ENCODE results near the gene CFAP299.
"Not testable (repeated sequence)": the region's sequence is repeated elsewhere in the genome, so short reads cannot be mapped to it uniquely, and the experiment has no call there.

The CFAP299 gene

DNA sequence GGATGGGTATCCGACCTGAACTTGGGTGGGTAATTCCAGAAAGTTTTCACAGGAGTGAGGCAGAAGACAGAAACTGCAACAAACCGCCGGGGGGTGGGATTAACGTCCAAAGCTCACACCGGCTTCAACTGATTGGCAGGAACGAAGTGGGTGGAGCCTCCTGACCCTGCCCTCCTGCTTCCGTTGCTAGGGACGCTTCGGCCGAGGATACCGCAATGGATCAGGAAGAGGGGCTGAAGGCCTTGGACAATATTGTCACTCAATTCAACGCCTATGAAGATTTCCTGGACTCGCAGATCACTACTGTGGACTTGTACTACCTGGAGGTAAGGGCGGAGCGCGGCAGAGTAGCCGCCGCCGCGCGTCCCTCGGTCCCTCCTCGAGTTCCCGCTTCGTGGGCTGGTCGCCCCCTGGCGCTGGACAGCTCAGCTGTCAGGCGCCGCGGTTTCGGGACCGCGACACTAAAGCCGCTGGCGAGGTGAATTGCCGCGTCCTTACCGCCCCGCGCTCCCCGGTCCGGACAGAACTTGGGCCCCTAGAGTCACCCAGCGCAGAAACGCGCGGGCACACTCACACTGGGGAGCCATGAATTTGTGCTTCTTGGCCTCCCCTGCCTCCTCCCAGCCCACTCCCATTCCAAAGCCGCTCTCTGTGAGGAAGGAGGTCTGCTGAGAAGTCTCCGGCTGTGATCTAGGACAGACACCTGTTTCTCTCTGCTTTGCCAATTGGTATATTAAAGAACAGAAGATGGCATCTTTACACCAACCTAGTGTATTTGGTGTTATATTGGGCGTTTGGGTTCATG is at the start of gene CFAP299:
CFAP299 (plus strand) TSS at position 177 of the 805 bp plus-strand sequence.
- peak; percentile 83 for DNase-seq (ENCODE audit: low read depth)

DNA sequence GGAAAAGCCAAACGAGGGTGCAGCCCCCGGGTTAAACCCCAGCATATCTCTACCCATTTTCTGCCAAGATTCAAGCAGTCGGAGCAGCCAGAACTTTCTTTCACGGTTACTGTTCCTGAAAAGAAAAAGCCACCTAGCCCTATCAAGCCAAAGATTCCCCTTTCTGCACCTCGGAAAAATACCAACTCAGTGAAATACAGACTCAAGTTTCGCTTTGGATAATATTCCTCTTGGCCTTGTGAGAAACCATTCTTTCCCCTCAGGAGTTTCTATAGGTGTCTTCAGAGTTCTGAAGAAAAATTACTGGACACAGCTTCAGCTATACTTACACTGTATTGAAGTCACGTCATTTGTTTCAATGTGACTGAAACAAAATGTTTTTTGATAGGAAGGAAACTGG is 49.1 kb upstream of the CFAP299 start:
- DNase-seq (ENCODE audit: low read depth), result no peak

DNA sequence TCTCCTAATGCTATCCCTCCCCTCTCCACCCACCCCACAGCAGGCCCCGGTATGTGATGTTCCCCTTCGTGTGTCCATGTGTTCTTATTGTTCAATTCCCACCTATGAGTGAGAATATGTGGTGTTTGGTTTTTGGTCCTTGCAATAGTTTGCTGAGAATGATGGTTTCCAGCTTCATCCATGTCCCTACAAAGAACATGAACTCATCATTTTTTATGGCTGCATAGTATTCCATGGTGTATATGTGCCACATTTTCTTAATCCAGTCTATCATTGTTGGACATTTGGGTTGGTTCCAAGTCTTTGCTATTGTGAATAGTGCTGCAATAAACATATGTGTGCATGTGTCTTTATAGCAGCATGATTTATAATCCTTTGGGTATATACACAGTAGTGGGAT is 44.9 kb upstream of the CFAP299 start:
- not testable (repeated sequence) for DNase-seq (ENCODE audit: low read depth)

DNA sequence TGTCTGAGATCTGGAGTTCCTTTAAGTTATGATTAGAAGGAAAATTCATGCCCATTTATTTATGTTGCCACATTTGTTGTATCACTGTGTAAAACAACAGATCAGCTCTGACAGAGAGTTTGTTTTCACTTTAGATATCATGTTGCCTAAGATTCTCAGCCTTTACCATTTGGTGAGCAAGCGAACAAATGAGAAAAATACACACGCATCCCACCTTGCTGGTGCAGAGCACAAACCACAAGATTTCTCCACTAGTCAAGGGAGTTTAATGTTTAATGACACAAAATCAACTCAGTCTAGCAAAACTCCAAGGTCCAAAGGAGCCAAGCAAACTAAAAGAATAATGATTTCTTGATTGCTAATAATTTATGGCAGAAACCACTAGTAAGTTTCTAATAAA is 41.3 kb upstream of the CFAP299 start:
- peak; percentile 51 for DNase-seq (ENCODE audit: low read depth)

DNA sequence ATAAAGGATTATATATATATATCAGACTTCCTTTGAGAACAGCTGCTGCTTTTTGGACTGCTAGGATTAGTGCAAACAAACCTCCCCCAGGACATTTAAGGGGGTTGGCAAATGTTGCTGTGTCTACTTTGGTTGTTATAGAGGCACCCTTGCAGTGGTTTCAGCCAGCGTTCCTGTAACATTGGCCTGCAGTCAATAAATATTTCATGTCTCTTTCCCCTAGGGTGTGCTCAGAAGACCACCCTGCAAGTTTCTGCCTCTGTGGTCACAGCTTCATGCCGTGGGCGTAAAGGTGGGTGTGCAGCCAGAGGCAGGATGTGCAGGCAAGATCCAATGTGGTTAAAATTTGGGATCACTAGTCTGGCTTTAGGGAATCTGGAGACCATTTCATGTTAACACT is 40.2 kb upstream of the CFAP299 start:
- no peak for DNase-seq (ENCODE audit: low read depth)

DNA sequence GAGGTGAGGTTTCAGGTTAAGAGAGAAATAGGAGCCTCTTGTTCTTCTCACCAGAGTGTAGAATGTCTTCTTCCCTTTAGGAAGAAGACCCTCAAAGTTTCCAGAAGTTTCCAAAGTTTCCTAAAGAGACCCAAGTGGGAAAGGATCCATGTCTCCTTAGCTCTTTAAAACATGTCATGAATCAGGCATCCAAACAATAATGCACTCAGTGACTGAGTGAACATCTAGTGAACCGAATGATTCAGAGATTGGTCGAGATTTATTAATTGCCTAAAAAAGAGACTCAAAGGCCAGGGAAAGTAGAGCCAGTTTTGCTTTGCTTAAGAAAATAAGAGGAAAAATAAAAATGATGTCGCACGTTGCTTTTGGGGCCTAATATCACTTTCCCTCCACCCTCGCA is 39.7 kb upstream of the CFAP299 start:
- DNase-seq (ENCODE audit: low read depth), result no peak

DNA sequence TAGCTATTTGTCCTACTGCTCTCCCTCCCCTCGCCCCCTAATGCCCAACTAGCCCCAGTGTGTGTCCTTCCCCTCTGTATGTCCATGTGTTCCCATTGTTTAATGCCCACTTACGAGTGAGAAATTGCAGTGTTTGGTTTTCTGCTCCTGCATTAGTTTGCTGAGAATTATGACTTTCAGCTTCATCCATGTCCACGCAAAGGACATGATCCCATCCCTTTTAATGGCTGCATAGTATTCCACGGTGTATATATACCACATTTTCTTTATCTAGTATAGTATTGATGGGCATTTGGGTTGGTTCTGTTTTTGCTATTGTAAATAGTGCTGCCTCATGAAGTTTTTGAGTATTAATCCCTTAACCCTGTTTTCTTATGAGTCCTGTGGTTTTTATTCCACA is 33.6 kb upstream of the CFAP299 start:
- no peak for DNase-seq (ENCODE audit: low read depth)

DNA sequence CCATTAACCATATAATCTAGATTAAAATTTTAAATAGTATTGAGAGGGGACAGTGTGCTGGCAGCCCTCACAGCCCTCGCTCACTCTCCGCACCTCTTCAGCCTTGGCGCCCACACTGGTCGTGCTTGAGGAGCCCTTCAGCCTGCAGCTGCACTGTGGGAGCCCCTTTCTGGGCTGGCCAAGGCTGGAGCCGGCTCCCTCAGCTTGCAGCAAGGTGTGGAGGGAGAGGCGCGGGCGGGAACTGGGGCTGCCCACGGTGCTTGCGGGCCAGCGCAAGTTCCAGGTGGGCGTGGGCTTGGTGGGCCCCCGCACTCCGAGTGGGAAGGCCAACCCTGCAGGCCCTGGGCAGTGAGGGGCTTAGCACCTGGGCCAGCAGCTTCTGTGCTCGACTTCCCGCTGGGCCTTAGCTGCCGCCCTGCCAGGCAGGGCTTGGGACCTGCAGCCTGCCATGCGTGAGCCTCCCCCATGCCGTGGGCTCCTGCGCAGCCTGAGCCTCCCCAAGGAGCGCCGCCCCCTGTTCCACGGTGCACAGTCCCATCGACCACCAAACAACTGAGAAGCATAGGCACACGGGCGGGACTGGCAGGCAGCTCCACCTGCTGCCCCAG is 32.8 kb upstream of the CFAP299 start:
- DNase-seq (ENCODE audit: low read depth), result no peak

DNA sequence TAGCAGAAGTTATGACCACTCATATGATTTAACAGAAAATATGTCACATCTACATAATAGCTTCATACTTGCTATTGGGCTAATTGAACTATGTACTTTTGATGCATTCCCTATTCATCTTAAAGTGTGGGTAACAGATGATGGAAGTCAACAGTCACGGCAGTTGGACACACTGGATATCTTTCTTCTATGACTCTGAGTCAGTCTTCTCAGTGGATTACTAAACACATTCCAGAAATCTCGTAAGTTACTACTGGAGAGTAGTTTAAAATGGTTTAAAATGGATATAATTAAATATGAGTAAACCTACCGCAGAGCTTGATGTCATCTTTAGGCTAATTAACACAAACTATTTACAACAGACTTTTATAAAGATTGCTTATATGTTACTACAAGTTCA is 30.1 kb upstream of the CFAP299 start:
- DNase-seq (ENCODE audit: low read depth), result peak; percentile 39

DNA sequence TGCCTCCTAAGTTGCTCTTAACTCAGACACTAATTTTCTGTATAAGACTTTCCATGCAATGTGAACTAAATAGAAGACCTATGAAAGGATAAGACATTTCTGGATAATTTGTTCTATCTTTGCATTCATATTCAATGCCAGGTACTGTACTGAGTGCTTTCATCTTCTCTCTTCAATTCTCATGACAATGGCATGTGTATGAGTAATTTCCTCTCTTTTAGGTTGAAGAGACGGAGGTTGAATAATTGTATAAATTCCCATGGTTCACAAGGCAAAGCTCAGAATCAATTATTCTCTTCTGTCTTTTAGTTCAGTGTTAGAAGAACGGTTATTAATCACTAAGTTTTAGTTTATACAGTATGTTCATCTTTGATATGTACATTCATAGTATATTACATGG is 29.3 kb upstream of the CFAP299 start:
- no peak for DNase-seq (ENCODE audit: low read depth)

DNA sequence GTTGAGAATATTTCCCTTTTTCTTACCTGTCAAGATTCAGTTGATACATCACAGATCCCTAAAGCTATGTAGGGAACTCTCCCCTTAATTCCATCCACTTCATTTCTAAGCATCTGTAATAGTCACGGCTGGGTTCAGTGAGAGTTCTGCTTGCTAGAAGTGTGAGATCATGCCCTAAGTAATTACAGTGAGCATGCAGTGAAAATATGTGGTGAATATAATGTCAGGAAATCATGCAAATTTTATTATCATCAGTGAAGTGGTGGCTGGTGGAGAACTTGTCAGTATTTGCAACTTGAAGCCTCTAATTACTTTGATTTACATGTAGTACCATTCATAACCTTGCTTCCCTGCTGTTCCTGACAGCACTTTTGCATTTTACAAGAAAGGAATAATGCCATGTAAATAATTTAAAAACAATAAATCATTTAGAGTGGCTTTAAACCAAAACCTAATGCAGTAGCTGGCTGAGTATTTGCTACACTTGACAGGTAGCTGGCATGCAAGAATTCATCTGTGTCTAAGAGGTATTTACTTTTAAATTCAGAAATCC is 28.3 kb upstream of the CFAP299 start:
- no peak for DNase-seq (ENCODE audit: low read depth)

DNA sequence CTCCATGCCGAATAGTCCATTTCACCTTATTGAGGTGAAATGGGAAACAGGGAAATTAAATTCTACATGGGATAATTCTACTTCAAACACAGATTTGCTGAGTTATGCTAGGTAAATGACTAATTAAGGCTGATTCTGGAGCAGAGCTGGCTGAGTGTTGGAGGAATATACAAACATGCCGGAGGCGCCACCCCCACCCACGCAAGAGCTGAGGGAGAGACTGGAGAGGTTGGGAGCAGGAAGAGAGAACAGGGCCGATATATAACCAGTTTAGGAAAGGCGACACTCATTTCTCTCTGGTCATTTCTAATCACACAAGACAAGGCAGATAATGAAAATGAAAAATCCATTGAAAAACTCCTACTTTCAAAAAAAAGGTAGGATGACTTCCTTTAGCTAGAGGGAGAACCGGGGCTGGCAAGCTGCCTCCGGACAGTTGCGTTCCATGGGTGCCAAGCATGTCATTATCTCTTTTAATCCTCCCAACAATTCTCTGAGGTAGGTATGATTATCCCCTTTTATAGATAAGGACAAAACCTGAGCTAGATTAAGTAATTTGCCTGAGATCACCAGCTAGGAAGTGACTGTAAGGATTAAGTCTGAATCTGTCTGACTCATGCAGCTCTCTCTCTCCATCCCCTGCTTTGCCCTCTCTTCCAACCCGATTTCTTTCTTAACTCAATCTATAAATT is 27.6 kb upstream of the CFAP299 start:
- DNase-seq (ENCODE audit: low read depth), result no peak

DNA sequence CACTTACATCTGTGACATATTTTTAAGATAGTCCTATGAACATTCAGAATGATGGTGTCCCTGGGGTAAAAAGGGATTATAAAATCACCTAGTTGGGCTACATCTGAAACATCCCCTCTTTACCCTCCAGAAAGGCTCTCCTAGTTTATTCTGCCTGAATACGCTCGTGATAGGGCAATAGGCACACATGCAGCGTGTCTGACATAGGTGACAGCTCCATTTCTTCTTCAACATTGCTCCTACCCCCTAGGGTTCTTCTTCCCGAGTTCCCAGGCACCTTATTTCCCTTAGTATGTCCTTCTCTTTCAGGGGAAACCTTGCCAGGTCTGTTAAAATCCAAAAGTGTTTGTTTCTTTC is 27.1 kb upstream of the CFAP299 start:
- DNase-seq (ENCODE audit: low read depth), result no peak

DNA sequence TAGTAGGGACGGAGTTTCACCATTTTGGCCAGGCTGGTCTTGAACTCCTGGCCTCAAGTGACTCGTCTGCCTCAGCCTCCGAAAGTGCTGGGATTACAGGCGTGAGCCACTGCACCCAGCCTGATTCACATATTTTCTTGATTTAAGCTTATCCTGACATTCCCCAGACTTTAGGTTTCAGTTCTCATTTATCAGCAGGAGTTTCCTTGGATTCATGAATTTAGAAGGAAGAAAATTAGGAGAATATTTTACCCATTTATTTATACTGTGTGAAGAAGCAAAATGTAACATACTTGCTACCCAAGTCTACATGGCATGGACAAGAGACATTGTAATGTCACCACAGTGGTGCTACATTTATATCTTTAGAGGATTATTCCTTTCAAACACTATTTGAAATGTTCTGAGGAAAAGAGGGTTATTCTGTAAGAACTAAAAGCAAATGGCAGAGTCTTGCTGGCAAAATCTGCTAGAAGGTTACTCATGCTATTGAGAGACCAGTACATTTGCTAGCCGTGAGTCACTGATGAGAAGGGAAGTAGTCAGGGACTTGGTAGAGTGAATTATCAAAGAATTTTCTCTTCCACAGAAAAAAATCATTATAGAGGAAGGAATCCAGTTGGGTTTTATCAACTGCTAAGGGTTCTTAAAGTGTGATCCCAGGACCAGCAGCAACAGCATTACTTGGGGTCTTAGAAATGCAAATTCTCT is 26.1 kb upstream of the CFAP299 start:
- DNase-seq (ENCODE audit: low read depth), result peak; percentile 80

DNA sequence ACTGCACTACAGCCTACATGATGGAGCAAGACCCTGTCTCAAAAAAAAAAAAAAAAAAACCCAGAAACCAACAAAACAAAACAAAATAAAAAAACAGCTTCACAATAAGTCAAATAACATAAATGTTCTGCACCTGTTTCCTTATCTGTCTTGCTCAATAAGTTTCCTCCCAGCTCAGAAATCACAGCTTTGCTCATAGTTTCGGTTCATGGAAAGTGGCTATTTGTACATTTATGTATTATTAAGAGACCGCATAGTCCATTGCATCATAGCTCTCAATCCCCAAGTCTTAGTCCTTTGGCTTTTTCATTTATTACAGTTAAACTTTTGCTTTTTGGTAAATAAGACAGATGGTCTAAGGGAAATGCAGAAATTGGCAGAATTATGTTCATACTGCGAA is 24.4 kb upstream of the CFAP299 start:
- no peak for DNase-seq (ENCODE audit: low read depth)

DNA sequence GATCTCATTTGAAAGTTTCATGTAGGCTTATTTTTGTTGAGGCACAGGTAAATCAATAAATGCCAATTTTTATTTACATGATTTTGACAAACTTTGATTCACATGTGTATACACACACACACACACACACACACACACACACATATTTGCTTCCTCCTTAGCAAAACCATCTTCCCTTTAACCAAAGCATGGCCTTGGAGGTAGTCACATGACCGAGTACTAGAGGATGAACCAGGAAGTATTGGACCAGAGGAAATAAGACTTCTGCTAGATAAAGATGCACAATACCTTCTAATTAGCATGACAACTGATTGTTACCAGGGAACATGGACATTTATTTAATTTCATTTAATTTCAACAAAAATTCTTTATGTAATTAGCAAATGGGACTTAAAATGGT is 23.4 kb upstream of the CFAP299 start:
- DNase-seq (ENCODE audit: low read depth), result no peak

DNA sequence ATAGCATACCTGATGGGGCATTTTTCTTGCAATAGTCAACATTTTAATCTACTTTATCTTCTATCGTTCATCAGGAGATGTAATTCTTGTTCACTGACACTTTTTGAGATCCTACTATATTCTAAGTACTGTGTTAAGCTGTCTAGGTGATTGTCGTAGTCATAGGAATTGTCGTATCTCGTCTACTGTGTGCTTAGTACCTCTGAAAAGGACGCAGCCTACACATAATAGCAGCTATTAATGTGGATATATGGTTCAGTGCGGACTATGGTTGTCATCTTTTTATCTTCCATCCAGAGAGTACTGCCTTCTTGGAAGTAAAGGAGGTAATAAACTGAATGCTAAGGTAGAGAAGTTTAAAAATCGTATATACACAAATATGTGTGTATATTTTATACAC is 21.9 kb upstream of the CFAP299 start:
- no peak for DNase-seq (ENCODE audit: low read depth)

DNA sequence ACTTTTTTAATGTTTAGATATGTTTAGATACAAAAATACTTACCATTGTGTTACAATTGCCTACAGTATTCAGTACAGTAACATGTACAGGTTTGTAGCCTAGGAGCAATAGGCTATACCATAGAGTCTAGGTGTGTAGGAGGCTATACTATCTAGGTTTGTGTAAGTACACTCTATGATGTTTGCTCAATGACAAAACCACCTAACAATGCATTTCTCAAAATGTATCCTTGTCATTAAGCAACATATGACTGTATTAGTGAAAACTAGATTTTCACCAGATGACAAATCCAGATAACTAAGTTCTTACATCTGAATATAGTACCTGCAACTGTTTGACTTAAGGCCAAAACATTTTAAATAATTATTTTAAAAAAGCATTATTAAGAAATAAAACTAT is 19.7 kb upstream of the CFAP299 start:
- not testable (repeated sequence) for DNase-seq (ENCODE audit: low read depth)

DNA sequence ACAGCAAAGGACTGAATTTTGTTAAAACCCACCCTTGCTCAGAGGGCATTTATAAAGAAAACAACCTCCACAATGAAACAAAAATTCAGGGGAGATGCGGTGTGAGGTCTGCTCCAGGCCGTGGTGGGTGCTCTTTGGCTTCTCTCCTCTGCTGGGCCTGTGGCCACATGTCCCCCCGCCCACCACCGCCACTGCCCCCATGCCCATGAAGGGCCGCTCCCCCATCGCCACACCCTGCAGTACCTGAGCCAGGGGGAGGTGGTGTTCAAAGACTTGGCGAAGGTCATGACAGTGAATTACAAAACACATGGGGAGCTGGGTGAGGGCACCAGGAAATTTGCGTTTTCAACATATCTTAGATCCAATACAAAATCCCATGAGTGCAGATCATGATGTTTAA is 14.2 kb upstream of the CFAP299 start:
- DNase-seq (ENCODE audit: low read depth), result no peak

DNA sequence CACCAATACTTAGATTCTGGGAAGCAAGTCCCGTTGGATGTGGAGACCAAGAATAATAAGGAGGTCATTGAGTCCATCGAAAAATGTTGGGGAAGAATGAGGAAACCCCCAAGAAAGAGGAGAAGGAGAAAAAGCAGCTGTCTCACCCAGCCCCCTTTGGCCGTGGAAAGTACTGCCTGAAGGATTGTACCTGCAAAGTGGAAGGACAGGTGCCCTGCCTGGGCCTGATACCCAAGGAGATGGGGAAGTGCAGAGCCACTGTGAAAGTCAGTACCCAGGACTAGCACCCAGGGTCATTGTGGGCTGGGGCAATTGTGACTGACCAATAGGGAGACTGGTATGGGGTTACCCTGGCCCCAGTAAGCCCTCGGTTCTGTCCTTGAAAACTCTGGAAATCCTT is 13.8 kb upstream of the CFAP299 start:
- DNase-seq (ENCODE audit: low read depth), result no peak

DNA sequence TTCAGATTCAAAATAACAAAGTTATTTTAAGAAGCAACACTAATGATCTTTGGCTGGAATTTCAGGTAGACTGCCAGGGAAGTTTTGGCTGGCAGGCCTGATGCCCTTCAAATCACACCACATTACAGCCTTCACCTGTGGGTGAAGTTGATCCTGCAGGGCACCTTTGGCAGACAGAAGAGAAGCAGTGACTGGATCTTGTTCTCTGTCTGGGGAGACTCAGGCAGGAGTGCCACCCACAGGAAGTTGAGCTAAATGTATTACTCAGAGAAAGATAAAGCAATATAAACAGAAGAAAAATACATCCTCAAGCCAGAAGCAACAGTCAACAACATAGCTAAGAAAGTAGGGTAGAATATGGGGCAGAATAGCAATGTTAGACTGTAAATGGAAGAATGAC is 12.8 kb upstream of the CFAP299 start:
- DNase-seq (ENCODE audit: low read depth), result peak; percentile 48

DNA sequence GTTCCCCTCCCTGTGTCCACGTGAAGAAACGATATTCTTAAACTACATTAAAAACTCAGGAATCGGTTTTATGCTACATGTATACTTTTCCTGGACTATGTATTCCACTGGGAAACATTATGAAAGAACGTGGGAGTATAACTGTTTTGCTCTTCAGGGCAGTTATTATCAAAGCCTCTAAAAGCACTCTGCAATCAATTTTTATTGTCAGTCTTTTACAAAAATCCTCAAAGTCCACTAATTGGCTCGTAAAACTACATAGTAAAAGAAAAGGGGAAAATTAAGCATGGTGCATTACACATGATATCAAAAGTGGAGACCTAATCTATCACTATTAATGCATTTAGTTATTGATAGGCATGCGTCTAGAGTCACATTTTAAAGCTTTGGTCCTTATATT is 11.4 kb upstream of the CFAP299 start:
- DNase-seq (ENCODE audit: low read depth), result no peak

Measured in fibroblast of gingiva (primary cell).